Heart left ventricle (tissue), 16 donors: Measurements from ENCODE around the gene MOV10. TPM values are rescaled to one million over a fixed set of nuclear protein-coding genes. Genes with fewer than 3 reads are reported as not detected.

Experiments used
- ATAC-seq, 4 donors: fragments of 200-7000 bp; cut with Tn5 transposase; one replicate each; pipeline ENCODE4 v1.9.1; 2020 to 2022; ENCODE audit warnings: moderate library complexity in 4 of 4, mild to moderate bottlenecking in 3 of 4, moderate number of reproducible peaks in 1 of 4
- DNase-seq, 5 donors: peaks; one replicate each; pipeline ENCODE4 v3.0.0-alpha.2; 2020
- H3K27ac ChIP-seq, 12 donors: fragments of 200-600 bp; sonication (generic) in 4 of 12; one replicate each; pipeline versions ENCODE4 v1.5.0 to v1.8.0; 2016 to 2022; ENCODE audit warnings: mild to moderate bottlenecking in 2 of 12
- H3K27me3 ChIP-seq, 9 donors: fragments of 200-600 bp; sonication (generic) in 2 of 9; one replicate each; pipeline versions ENCODE4 v1.5.1 to v1.8.0; 2016 to 2022; ENCODE audit warnings: mild to moderate bottlenecking in 3 of 9
- H3K36me3 ChIP-seq, 9 donors: fragments of 200-600 bp; sonication (generic) in 2 of 9; one replicate each; pipeline versions ENCODE4 v1.5.0 to v1.8.0; 2018 to 2022; ENCODE audit warnings: mild to moderate bottlenecking in 2 of 9
- H3K4me1 ChIP-seq, 12 donors: fragments of 200-600 bp; sonication (generic) in 4 of 12; one replicate each; pipeline versions ENCODE4 v1.5.0 to v1.8.0; 2016 to 2022; ENCODE audit warnings: mild to moderate bottlenecking in 3 of 12
- H3K4me3 ChIP-seq, 12 donors: fragments of 200-600 bp; sonication (generic) in 4 of 12; one replicate each; pipeline versions ENCODE4 v1.5.0 to v1.8.0; 2017 to 2022; ENCODE audit warnings: mild to moderate bottlenecking in 9 of 12, moderate library complexity in 4 of 12
- H3K9me3 ChIP-seq, 12 donors: fragments of 200-600 bp; sonication (generic) in 4 of 12; one replicate each; pipeline versions ENCODE4 v1.5.0 to v1.8.0; 2016 to 2022; ENCODE audit warnings: mild to moderate bottlenecking in 1 of 12
- POLR2A ChIP-seq, 2 donors: fragments of 450-650 bp; IDR thresholded peaks; one replicate each; pipeline ENCODE4 v1.6.1; 2017; ENCODE audit warnings: antibody characterized with exemption in 2 of 2, mild to moderate bottlenecking in 2 of 2, moderate library complexity in 2 of 2
- WGBS, 4 donors: extraction: QIAGEN DNeasy Blood & Tissue Kit in 2 of 4; methylation state at CpG; one replicate each; pipeline versions ENCODE4 v1.1.5 to v1.1.7; 2013 to 2018; 5-methylcytosine and 5-hydroxymethylcytosine counted together
- intact Hi-C, 10 donors: fragments of 100-400 bp; cut with DNase I; formaldehyde crosslinking; loops; one replicate each; pipeline versions ENCODE4 v1.11.1 to v1.14.2; 2022
- polyA plus RNA-seq, 2 donors: library from polyadenylated mRNA; stranded (reverse); fragments of 200-250 nt; gene quantifications; one replicate each; pipeline ENCODE4 v1.2.3, GENCODE V29; 2013
- total RNA-seq, 9 donors: library from RNA; depleted of rRNA in 2 of 9; stranded (reverse); fragments of >200 nt in 2 of 9; fragmentation: NEBNext Ultra II Directional in 3 of 9; extraction: Animal tissue kit (Norgen Biotek cat#: 25700) in 3 of 9; gene quantifications; one replicate each; pipeline versions ENCODE4 v1.1.0 to v1.2.4, GENCODE V29; 2016 to 2023
- TF ChIP-seq, protein P1 (sequence below), 12 donors: fragments of 200-600 bp; sonication (generic) in 4 of 12; IDR thresholded peaks; one replicate each; pipeline versions ENCODE4 v1.5.0 to v1.8.0; 2018 to 2022; ENCODE audit warnings: antibody characterized with exemption in 12 of 12, mild to moderate bottlenecking in 5 of 12
- donor health status: ischemic (EF 13 %, LVEDD 7.1; RV severe dilation, severe dysfunction).
- donor health status: healthy with polysubstance abuse.
- donor health status: DM: no; HTN: yes; CAD: no.
- donor health status: DM: no; HTN: no; CAD: no.
- donor health status: ischemic (EF 25% LVEDD 6.9; RV normal size, moderate dysfunction).
- donor health status: ischemic (EF 25% LVEDD 5.7; RV mildly dilated, moderate dysfunction).
- donor health status: healthy.
- donor health status: DM: yes; HTN: yes; CAD: no.
- donor health status: ischemic (EF 35%, LVEDD 5.7; RV mildly dilated, moderate dysfunction).
- donor health status: nonischemic (EF 11% LVEDD 7.7; RV severe dilation, severe dysfunction).
- donor health status: DM: yes; HTN: yes; CAD: no.
- donor health status: PGD.
- donor health status: ischemic (EF 29% LVEDD 5.4; RV normal size, mild dysfunction).
- donor health status: nonischemic (EF 23%, LVEDD 6.1; RV moderate dilation, normal function).

Gene MOV10
- total and polyA plus RNA-seq, 11 donors: 7.5 to 43.6 (median 13.3) TPM

DNA sequence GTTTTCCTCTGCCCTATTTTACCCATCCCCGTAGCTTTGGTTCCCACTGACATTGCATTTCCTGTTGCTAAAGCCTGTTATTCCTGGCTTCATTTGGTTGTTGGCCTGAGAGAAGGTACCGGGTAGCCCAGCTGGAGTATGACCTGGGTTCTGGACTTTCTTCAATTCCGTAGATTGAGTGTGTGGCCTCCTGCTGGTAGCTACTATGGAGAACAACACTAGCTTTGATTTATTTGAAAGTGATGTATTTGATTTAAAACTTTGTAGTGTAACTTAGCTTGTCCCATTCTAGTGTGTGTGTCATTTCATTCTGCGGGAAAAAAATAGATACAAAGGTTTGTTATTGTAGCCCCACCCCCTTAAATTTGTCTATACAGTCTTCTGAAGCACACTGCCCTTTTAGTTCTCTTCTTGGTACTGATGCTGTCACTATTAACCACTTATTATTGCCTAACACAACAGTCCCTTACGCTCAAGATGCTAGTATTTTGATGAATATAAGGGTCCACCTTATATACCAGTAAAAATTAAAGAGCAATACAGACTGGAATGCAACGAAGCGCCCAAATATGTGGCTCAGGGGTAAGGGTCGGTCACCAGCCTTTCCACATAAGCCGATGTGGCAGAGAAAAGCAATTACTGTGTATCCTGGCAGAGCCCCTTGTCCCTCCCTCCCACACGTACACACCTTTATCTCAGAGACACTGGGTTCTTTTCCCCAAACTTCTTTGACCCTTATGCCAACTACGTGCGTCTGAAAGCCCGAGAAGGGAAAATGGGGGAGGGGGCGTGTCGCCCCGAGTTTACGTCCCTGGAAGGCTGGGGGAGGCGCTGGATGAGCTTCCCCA, 643 bp upstream of the MOV10 start:
- H3K36me3 ChIP-seq: peaks cover 0 to 41% (median 32%) of the 10 kb centered on the region in 9 donors
- intact Hi-C loops: loop anchor here in 9 of 10 donors (1.0 to 10.0 kb wide), 11 partner anchors 27 to 279 kb away; partner anchors contain the start of genes RHOC (in 5 of the 9), CAPZA1 (in 2 of the 9), CTTNBP2NL (in 2 of the 9) and ST7L (in 2 of the 9)
- H3K9me3 ChIP-seq: no peaks in the 10 kb centered on the region
- H3K4me3 ChIP-seq: peak overlapping the region; percentile 64 to 97 (median 84)
- peaks cover 0 to 39% (median 24%) of the 10 kb centered on the region in 12 donors for H3K4me1 ChIP-seq
- ATAC-seq (peak; percentile 6 to 58 (median 44)), DNase-seq (peak in 1 of 5 donors; percentile 32)
- no peak for TF ChIP-seq POLR2A (IDR thresholded peaks at IDR 0.05)
- TF ChIP-seq, protein P1, sequence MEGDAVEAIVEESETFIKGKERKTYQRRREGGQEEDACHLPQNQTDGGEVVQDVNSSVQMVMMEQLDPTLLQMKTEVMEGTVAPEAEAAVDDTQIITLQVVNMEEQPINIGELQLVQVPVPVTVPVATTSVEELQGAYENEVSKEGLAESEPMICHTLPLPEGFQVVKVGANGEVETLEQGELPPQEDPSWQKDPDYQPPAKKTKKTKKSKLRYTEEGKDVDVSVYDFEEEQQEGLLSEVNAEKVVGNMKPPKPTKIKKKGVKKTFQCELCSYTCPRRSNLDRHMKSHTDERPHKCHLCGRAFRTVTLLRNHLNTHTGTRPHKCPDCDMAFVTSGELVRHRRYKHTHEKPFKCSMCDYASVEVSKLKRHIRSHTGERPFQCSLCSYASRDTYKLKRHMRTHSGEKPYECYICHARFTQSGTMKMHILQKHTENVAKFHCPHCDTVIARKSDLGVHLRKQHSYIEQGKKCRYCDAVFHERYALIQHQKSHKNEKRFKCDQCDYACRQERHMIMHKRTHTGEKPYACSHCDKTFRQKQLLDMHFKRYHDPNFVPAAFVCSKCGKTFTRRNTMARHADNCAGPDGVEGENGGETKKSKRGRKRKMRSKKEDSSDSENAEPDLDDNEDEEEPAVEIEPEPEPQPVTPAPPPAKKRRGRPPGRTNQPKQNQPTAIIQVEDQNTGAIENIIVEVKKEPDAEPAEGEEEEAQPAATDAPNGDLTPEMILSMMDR (IDR thresholded peaks at IDR 0.05): peak; percentile 15 to 68 (median 36)
- H3K27ac ChIP-seq: peak overlapping the region; percentile 81 to 96 (median 92)
- H3K27me3 ChIP-seq: no peaks in the 10 kb centered on the region
- WGBS, 4 donors: 6 to 9% (median 7%) methylated on average over 18 of the region's 18 CpGs

GRCh38 chr1:112674986-112675727, 698 bp downstream of the MOV10 start:
- intact Hi-C loops: loop anchor here in 9 of 10 donors (1.0 to 10.0 kb wide), 11 partner anchors 26 to 280 kb away; partner anchors contain the start of genes RHOC (in 5 of the 9), CAPZA1 (in 3 of the 9), ST7L (in 3 of the 9) and CTTNBP2NL (in 2 of the 9)
- Histone ChIP-seq H3K36me3 (peaks cover 0 to 28% (median 18%) of the 10 kb centered on the region in 9 donors), H3K27me3 (no peaks in the 10 kb centered on the region), H3K4me1 (peaks cover 0 to 39% (median 24%) of the 10 kb centered on the region in 12 donors), H3K27ac (peak overlapping the region; percentile 81 to 96 (median 92)), H3K4me3 (peak overlapping the region; percentile 64 to 97 (median 84)), H3K9me3 (no peaks in the 10 kb centered on the region)
- peak in 1 of 2 donors; percentile 23 for TF ChIP-seq POLR2A (IDR thresholded peaks at IDR 0.05)
- TF ChIP-seq, protein P1 (IDR thresholded peaks at IDR 0.05): peak in 4 of 12 donors; percentile 27 to 39 (median 36)
- ATAC-seq: peak in 3 of 4 donors; percentile 57 to 83 (median 72)
- peak; percentile 56 to 75 (median 63) for DNase-seq
- whole genome bisulfite sequencing, 4 donors: 0 to 1% (median 0%) methylated on average over 22 to 68 of the region's 68 CpGs

- Histone ChIP-seq H3K9me3 (no peaks in the 10 kb centered on the region), H3K36me3 (peaks cover 0 to 21% (median 11%) of the 10 kb centered on the region in 9 donors), H3K27me3 (no peaks in the 10 kb centered on the region), H3K4me1 (peaks cover 0 to 39% (median 24%) of the 10 kb centered on the region in 12 donors), H3K27ac (peak overlapping the region; percentile 81 to 96 (median 92)), H3K4me3 (peak overlapping the region; percentile 64 to 97 (median 84))
- no peak for DNase-seq
- TF ChIP-seq, protein P1 (IDR thresholded peaks at IDR 0.05): no peak
- TF ChIP-seq POLR2A (IDR thresholded peaks at IDR 0.05): no peak
- 39 to 52% (median 50%) methylated on average over 7 of the region's 7 CpGs for WGBS, 4 donors
- ATAC-seq: no peak
- intact Hi-C loops: loop anchor here in 8 of 10 donors (2.0 to 10.0 kb wide), 8 partner anchors 25 to 281 kb away; partner anchors contain the start of genes RHOC (in 4 of the 8), CTTNBP2NL (in 2 of the 8), WNT2B (in 2 of the 8) and CAPZA1 (in 1 of the 8)
Measured at GRCh38 chr1:112675728-112676381, 1.4 kb downstream of the MOV10 start.
